Measurements from ENCODE around the gene TJP3.
"Not testable (repeated sequence)": the region's sequence is repeated elsewhere in the genome, so short reads cannot be mapped to it uniquely, and the experiment has no call there.

The TJP3 gene

GRCh38 chr19:3760871-3761361 is 52.7 kb downstream of the TJP3 start:
- Histone ChIP-seq H3K4me3 (ENCODE audit: low read depth in 1 of 2, low read length in 2 of 2) (peak overlapping the region; percentile 96 to 97), H3K27me3 (ENCODE audit: control insufficient read depth in 1 of 2, insufficient read depth in 2 of 2, low read length in 2 of 2) (no peaks in the 10 kb centered on the region), H3K4me1 (ENCODE audit: insufficient read depth, low read length) (peaks cover 8% of the 10 kb centered on the region), H3K27ac (ENCODE audit: low read depth, low read length) (peak overlapping the region; percentile 88), H3K9ac (ENCODE audit: low read length) (peak overlapping the region; percentile 81), H3K36me3 (ENCODE audit: insufficient read depth, low read length) (peaks cover 9% of the 10 kb centered on the region), H3K9me3 (ENCODE audit: low read length) (no peaks in the 10 kb centered on the region)

GRCh38 chr19:3761382-3762129 is 53.4 kb downstream of the TJP3 start, which contains the start of gene APBA3:
Gene APBA3, minus strand, starts transcription at chr19:3761692. Its CDS starts 1,428 bp downstream, at chr19:3760264.
- Histone ChIP-seq H3K9ac (ENCODE audit: low read length) (peak within 1 kb of the TSS; percentile 81), H3K4me3 (ENCODE audit: low read depth in 1 of 2, low read length in 2 of 2) (peak within 1 kb of the TSS; percentile 96 to 97), H3K27me3 (ENCODE audit: control insufficient read depth in 1 of 2, insufficient read depth in 2 of 2, low read length in 2 of 2) (no peaks in the 10 kb centered on the region), H3K4me1 (ENCODE audit: insufficient read depth, low read length) (peaks cover 8% of the 10 kb centered on the region), H3K9me3 (ENCODE audit: low read length) (no peaks in the 10 kb centered on the region), H3K36me3 (ENCODE audit: insufficient read depth, low read length) (peaks cover 12% of the 10 kb centered on the region), H3K27ac (ENCODE audit: low read depth, low read length) (peak within 1 kb of the TSS; percentile 97)

- Histone ChIP-seq H3K4me3 (ENCODE audit: low read depth in 1 of 2, low read length in 2 of 2) (no peak overlapping the region), H3K27ac (ENCODE audit: low read depth, low read length) (peak overlapping the region; percentile 88), H3K4me1 (ENCODE audit: insufficient read depth, low read length) (peaks cover 8% of the 10 kb centered on the region), H3K36me3 (ENCODE audit: insufficient read depth, low read length) (peaks cover 15% of the 10 kb centered on the region), H3K9me3 (ENCODE audit: low read length) (no peaks in the 10 kb centered on the region), H3K27me3 (ENCODE audit: control insufficient read depth in 1 of 2, insufficient read depth in 2 of 2, low read length in 2 of 2) (no peaks in the 10 kb centered on the region), H3K9ac (ENCODE audit: low read length) (peak overlapping the region; percentile 45)
Measured at GRCh38 chr19:3762130-3762473, 53.9 kb downstream of the TJP3 start.

GRCh38 chr19:3762501-3763459 is 54.6 kb downstream of the TJP3 start, which contains the start of gene MRPL54:
Gene MRPL54, plus strand, starts transcription at chr19:3762682. Its CDS starts 19 bp downstream, at chr19:3762701.
- Histone ChIP-seq H3K27ac (ENCODE audit: low read depth, low read length) (peak within 1 kb of the TSS; percentile 97), H3K4me1 (ENCODE audit: insufficient read depth, low read length) (peaks cover 8% of the 10 kb centered on the region)

DNA sequence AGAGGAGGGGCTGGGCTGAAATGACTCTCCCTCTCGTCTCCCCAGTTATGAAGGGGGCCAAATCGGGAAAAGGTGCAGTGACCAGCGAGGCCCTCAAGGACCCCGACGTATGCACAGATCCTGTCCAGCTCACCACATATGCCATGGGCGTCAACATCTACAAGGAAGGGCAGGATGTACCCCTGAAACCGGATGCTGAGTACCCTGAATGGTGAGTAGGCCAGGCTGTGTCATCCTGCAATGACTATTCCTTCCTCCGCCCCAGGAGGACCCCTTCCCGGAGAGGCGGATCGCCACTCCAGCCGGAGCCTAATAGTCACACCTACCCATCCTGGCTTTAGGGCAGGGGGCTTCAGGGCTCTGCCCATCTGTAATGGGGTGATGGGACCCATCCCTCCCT is 56.9 kb downstream of the TJP3 start:
- H3K36me3 ChIP-seq (ENCODE audit: insufficient read depth, low read length), result peaks cover 11% of the 10 kb centered on the region
- H3K9ac ChIP-seq (ENCODE audit: low read length), result no peak overlapping the region
- H3K9me3 ChIP-seq (ENCODE audit: low read length), result no peaks in the 10 kb centered on the region
- H3K4me1 ChIP-seq (ENCODE audit: insufficient read depth, low read length), result peaks cover 8% of the 10 kb centered on the region
- no peak overlapping the region for H3K4me3 ChIP-seq (ENCODE audit: low read depth in 1 of 2, low read length in 2 of 2)
- no peak overlapping the region for H3K27ac ChIP-seq (ENCODE audit: low read depth, low read length)
- H3K27me3 ChIP-seq (ENCODE audit: control insufficient read depth in 1 of 2, insufficient read depth in 2 of 2, low read length in 2 of 2), result no peaks in the 10 kb centered on the region

More at GRCh38 chr19:3762501-3763459, 54.6 kb downstream of the TJP3 start, which contains the start of gene MRPL54:
- H3K36me3 ChIP-seq (ENCODE audit: insufficient read depth, low read length), result peaks cover 15% of the 10 kb centered on the region
- no peaks in the 10 kb centered on the region for H3K9me3 ChIP-seq (ENCODE audit: low read length)
- H3K27me3 ChIP-seq (ENCODE audit: control insufficient read depth in 1 of 2, insufficient read depth in 2 of 2, low read length in 2 of 2), result no peaks in the 10 kb centered on the region
- H3K4me3 ChIP-seq (ENCODE audit: low read depth in 1 of 2, low read length in 2 of 2), result peak within 1 kb of the TSS; percentile 96 to 97
- peak within 1 kb of the TSS; percentile 79 for H3K9ac ChIP-seq (ENCODE audit: low read length)

DNA sequence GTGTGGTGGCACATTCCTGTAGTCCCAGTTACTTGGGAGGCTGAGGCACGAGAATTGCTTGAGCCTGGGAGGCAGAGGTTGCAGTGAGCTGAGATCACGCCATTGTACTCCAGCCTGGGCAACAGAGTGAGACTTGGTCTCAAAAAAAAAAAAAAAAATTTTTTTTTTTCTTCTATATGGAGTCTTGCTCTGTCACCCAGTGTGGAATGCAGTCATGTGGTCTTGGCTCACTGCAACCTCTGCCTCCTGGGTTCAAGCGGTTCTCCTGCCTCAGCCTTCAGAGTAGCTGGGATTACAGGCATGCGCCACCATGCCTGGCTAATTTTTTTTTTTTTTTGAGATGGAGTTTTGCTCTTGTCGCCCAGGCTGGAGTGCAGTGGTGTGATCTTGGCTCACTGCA is 57.6 kb downstream of the TJP3 start:
- H3K4me3 ChIP-seq (ENCODE audit: low read depth in 1 of 2, low read length in 2 of 2); H3K9me3 ChIP-seq (ENCODE audit: low read length); H3K4me1 ChIP-seq (ENCODE audit: insufficient read depth, low read length); H3K9ac ChIP-seq (ENCODE audit: low read length); H3K27me3 ChIP-seq (ENCODE audit: control insufficient read depth in 1 of 2, insufficient read depth in 2 of 2, low read length in 2 of 2); H3K27ac ChIP-seq (ENCODE audit: low read depth, low read length): not testable (repeated sequence)
- peaks cover 11% of the 10 kb centered on the region for H3K36me3 ChIP-seq (ENCODE audit: insufficient read depth, low read length)

DNA sequence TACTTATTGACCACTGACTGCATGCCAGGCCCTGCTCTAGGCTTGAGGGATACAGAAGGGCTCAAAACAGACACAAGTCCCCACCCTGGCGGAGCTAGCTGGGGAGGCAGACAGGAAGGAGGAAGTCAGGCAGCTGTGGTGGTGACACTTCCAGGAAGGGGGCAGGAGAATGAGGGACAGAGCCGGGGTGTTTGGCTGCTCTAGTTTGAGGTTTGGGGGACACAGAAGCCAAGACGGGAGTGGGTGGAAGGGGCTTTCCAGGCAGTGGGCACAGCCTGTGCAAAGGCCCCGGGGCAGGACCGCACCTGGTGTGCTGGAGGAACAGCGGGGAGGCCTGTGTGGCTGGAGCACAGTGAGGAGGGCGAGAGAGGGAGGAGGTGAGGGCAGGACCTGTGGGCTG is 58.3 kb downstream of the TJP3 start:
- peaks cover 8% of the 10 kb centered on the region for H3K4me1 ChIP-seq (ENCODE audit: insufficient read depth, low read length)
- no peak overlapping the region for H3K4me3 ChIP-seq (ENCODE audit: low read depth in 1 of 2, low read length in 2 of 2)
- H3K27me3 ChIP-seq (ENCODE audit: control insufficient read depth in 1 of 2, insufficient read depth in 2 of 2, low read length in 2 of 2), result peaks cover 0 to 3% of the 10 kb centered on the region in 2 donors
- no peak overlapping the region for H3K9ac ChIP-seq (ENCODE audit: low read length)
- no peaks in the 10 kb centered on the region for H3K9me3 ChIP-seq (ENCODE audit: low read length)
- H3K36me3 ChIP-seq (ENCODE audit: insufficient read depth, low read length), result peaks cover 11% of the 10 kb centered on the region
- H3K27ac ChIP-seq (ENCODE audit: low read depth, low read length), result no peak overlapping the region

DNA sequence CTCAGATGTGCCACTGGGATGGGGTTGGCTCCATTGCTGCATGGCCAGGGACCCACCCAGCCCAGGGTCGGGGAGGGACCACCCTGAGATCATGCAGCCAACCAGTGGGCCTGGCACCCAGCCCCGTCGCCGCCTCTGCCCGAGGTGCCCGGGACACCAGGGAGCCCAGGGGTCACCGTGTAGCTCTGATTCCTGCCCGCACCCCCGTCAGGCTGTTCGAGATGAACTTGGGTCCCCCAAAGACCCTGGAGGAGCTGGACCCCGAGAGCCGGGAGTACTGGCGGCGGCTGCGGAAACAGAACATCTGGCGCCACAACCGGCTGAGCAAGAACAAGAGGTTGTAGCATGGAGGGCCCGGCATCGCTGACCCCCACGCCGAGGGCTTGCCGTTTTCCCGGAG is 58.9 kb downstream of the TJP3 start:
- Histone ChIP-seq H3K27me3 (ENCODE audit: control insufficient read depth in 1 of 2, insufficient read depth in 2 of 2, low read length in 2 of 2) (peaks cover 0 to 4% of the 10 kb centered on the region in 2 donors), H3K4me3 (ENCODE audit: low read depth in 1 of 2, low read length in 2 of 2) (no peak overlapping the region), H3K9me3 (ENCODE audit: low read length) (no peaks in the 10 kb centered on the region), H3K27ac (ENCODE audit: low read depth, low read length) (no peak overlapping the region), H3K9ac (ENCODE audit: low read length) (no peak overlapping the region), H3K36me3 (ENCODE audit: insufficient read depth, low read length) (peaks cover 11% of the 10 kb centered on the region), H3K4me1 (ENCODE audit: insufficient read depth, low read length) (peaks cover 4% of the 10 kb centered on the region)

GRCh38 chr19:3768015-3768747 is 60.0 kb downstream of the TJP3 start:
- peaks cover 11% of the 10 kb centered on the region for H3K36me3 ChIP-seq (ENCODE audit: insufficient read depth, low read length)
- H3K9ac ChIP-seq (ENCODE audit: low read length), result no peak overlapping the region
- H3K4me3 ChIP-seq (ENCODE audit: low read depth in 1 of 2, low read length in 2 of 2), result no peak overlapping the region
- H3K27ac ChIP-seq (ENCODE audit: low read depth, low read length), result no peak overlapping the region
- no peaks in the 10 kb centered on the region for H3K9me3 ChIP-seq (ENCODE audit: low read length)
- peaks cover 0 to 4% of the 10 kb centered on the region in 2 donors for H3K27me3 ChIP-seq (ENCODE audit: control insufficient read depth in 1 of 2, insufficient read depth in 2 of 2, low read length in 2 of 2)
- H3K4me1 ChIP-seq (ENCODE audit: insufficient read depth, low read length), result no peaks in the 10 kb centered on the region

- Histone ChIP-seq H3K4me1 (ENCODE audit: insufficient read depth, low read length) (no peaks in the 10 kb centered on the region), H3K36me3 (ENCODE audit: insufficient read depth, low read length) (peaks cover 11% of the 10 kb centered on the region), H3K27me3 (ENCODE audit: control insufficient read depth in 1 of 2, insufficient read depth in 2 of 2, low read length in 2 of 2) (peaks cover 0 to 4% of the 10 kb centered on the region in 2 donors), H3K27ac (ENCODE audit: low read depth, low read length) (no peak overlapping the region), H3K9me3 (ENCODE audit: low read length) (no peaks in the 10 kb centered on the region), H3K9ac (ENCODE audit: low read length) (no peak overlapping the region), H3K4me3 (ENCODE audit: low read depth in 1 of 2, low read length in 2 of 2) (no peak overlapping the region)
Measured at GRCh38 chr19:3768748-3769099, 60.5 kb downstream of the TJP3 start.

DNA sequence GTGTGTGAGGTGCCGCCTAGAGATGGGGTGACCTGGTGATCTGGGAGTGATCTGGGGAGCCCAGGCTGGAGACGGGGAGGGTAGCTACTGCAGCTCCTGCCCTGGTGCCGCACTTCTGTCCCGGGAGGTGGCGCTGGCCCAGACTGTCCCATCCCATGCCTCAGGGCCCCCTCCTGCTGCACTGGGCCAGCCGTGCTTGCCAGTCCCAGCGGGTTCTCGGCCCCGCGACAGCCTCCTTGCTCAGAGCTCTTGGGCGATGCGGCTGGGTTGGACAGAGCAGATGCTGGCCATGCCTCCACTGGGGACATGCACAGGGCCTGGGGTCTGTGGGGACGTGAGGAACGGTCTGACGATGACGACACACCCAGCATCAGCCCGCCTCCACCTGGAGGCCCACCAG is 61.3 kb downstream of the TJP3 start:
- no peak overlapping the region for H3K9ac ChIP-seq (ENCODE audit: low read length)
- no peak overlapping the region for H3K27ac ChIP-seq (ENCODE audit: low read depth, low read length)
- no peaks in the 10 kb centered on the region for H3K9me3 ChIP-seq (ENCODE audit: low read length)
- no peak overlapping the region for H3K4me3 ChIP-seq (ENCODE audit: low read depth in 1 of 2, low read length in 2 of 2)
- H3K36me3 ChIP-seq (ENCODE audit: insufficient read depth, low read length), result peaks cover 11% of the 10 kb centered on the region
- H3K4me1 ChIP-seq (ENCODE audit: insufficient read depth, low read length), result no peaks in the 10 kb centered on the region
- H3K27me3 ChIP-seq (ENCODE audit: control insufficient read depth in 1 of 2, insufficient read depth in 2 of 2, low read length in 2 of 2), result peaks cover 0 to 4% of the 10 kb centered on the region in 2 donors
